Measurements from ENCODE around the gene TOP2A. TPM values are rescaled to one million over a fixed set of nuclear protein-coding genes. Genes with fewer than 3 reads are reported as not detected.

The TOP2A gene
- total RNA-seq, 1 experiment from 2014 or later = 141 TPM

DNA sequence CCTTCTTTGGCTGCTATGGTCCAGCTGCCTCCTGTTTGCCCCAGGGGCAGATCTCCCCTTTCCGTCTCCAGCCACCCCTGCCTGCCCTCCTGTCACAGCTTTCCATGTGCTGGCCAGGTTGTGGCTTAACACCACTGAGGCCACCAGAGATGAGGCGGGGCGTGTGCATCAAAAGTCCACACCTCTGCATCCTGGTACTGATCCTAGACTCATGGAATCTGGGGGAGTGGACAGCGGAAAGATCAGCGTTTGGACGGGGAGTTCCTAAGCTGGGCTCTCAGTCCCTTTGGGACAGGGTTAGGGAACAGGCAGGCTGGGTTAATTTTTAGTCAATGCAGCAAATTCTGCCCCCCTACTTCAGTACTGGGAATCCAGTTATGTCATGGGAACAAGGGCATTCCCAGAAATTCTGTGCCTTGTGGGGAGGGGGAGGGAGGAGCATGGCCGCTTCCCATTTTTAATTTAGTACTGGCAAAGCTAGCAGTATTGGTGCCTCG, 29.5 kb upstream of the TOP2A start:
- H3K4me3 ChIP-seq (replicated peaks in 1 of 2; ENCODE audit: low read depth in 1 of 2, low read length in 2 of 2) = no peak overlapping the region
- no peaks in the 10 kb centered on the region for H3K36me3 ChIP-seq (ENCODE audit: control insufficient read depth in 1 of 2, insufficient read depth in 2 of 2, low read length in 2 of 2)
- no peak for TF ChIP-seq JUND (IDR thresholded peaks at IDR 0.05)
- no peak for TF ChIP-seq POLR2AphosphoS5 (IDR thresholded peaks at IDR 0.05; ENCODE audit: low read depth, low read length)
- TF ChIP-seq, protein P1, sequence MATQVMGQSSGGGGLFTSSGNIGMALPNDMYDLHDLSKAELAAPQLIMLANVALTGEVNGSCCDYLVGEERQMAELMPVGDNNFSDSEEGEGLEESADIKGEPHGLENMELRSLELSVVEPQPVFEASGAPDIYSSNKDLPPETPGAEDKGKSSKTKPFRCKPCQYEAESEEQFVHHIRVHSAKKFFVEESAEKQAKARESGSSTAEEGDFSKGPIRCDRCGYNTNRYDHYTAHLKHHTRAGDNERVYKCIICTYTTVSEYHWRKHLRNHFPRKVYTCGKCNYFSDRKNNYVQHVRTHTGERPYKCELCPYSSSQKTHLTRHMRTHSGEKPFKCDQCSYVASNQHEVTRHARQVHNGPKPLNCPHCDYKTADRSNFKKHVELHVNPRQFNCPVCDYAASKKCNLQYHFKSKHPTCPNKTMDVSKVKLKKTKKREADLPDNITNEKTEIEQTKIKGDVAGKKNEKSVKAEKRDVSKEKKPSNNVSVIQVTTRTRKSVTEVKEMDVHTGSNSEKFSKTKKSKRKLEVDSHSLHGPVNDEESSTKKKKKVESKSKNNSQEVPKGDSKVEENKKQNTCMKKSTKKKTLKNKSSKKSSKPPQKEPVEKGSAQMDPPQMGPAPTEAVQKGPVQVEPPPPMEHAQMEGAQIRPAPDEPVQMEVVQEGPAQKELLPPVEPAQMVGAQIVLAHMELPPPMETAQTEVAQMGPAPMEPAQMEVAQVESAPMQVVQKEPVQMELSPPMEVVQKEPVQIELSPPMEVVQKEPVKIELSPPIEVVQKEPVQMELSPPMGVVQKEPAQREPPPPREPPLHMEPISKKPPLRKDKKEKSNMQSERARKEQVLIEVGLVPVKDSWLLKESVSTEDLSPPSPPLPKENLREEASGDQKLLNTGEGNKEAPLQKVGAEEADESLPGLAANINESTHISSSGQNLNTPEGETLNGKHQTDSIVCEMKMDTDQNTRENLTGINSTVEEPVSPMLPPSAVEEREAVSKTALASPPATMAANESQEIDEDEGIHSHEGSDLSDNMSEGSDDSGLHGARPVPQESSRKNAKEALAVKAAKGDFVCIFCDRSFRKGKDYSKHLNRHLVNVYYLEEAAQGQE (IDR thresholded peaks at IDR 0.05; ENCODE audit: low read depth) = no peak
- no peak for TF ChIP-seq CBX3 (IDR thresholded peaks at IDR 0.05; ENCODE audit: low read depth)
- TF ChIP-seq TCF7L2 (IDR thresholded peaks at IDR 0.05; ENCODE audit: borderline replicate concordance, extremely low read depth, insufficient read depth, insufficient read length) = no peak
- TF ChIP-seq EZH2phosphoT487 (IDR thresholded peaks at IDR 0.05; ENCODE audit: borderline replicate concordance) = no peak
- no peak for TF ChIP-seq CEBPB (IDR thresholded peaks at IDR 0.05; ENCODE audit: low read depth)
- TF ChIP-seq ATF3 (IDR thresholded peaks at IDR 0.05) = no peak
- no peak for TF ChIP-seq ZFX (IDR thresholded peaks at IDR 0.05)
- TF ChIP-seq FOSL1 (IDR thresholded peaks at IDR 0.05; ENCODE audit: low read depth) = no peak
- TF ChIP-seq SRF (IDR thresholded peaks at IDR 0.05; ENCODE audit: low read depth) = no peak
- no peak for TF ChIP-seq EZH2 (IDR thresholded peaks at IDR 0.05)
- no peak for TF ChIP-seq SIN3A (IDR thresholded peaks at IDR 0.05; ENCODE audit: low read depth)
- TF ChIP-seq EGR1 (IDR thresholded peaks at IDR 0.05; ENCODE audit: low read depth) = no peak
- CTCF ChIA-PET = interaction anchor here (1.0 to 2.6 kb wide), 5 partner anchors 9 to 87 kb away, joined by 3 to 7 read pairs (median 4); partner anchors contain the start of gene TOP2A
- H3K4me1 ChIP-seq (ENCODE audit: control insufficient read depth in 1 of 2, insufficient read depth in 2 of 2, low read length in 2 of 2) = peaks cover 0 to 8% of the 10 kb centered on the region in 2 experiments; a peak in 2 of 4 replicates
- no peak overlapping the region for H3K27ac ChIP-seq (ENCODE audit: low read depth, low read length)
- ATAC-seq = no peak
- POLR2A ChIA-PET = no interaction called here
- BruUV-seq (replicated peaks) = no TSS peak
- no peak overlapping the region for H3K9ac ChIP-seq (ENCODE audit: low read length)
- DNase-seq (ENCODE audit: low read depth, low spot score) = no peak
- no peaks in the 10 kb centered on the region for H3K79me2 ChIP-seq (ENCODE audit: insufficient read depth, low read length)
- intact Hi-C loops (cut with micrococcal nuclease) = no loop called here
- no peaks in the 10 kb centered on the region for H3K9me3 ChIP-seq (ENCODE audit: control insufficient read depth in 1 of 2, insufficient read depth in 1 of 2, low read depth in 1 of 2, low read length in 2 of 2)
- H3K4me2 ChIP-seq (ENCODE audit: low read length) = no peak overlapping the region
- H2AFZ ChIP-seq (ENCODE audit: low read depth, low read length, poor library complexity, severe bottlenecking) = no peak overlapping the region
- H3K9me2 ChIP-seq (ENCODE audit: insufficient read depth) = no peaks in the 10 kb centered on the region
- H4K20me1 ChIP-seq (ENCODE audit: insufficient read depth) = no peaks in the 10 kb centered on the region
- no peaks in the 10 kb centered on the region for H3K27me3 ChIP-seq (ENCODE audit: insufficient read depth, low read length)
- RAD21 ChIA-PET (ENCODE audit: low non-redundant PET in 1 of 2, low total read pairs in 2 of 2, uncharacterized antibody in 2 of 2, unreplicated experiment in 2 of 2) = interaction anchor here in 1 of 2 experiments (0.5 kb wide), 1 partner anchor 29 kb away, joined by 8 read pairs; no protein-coding TSS in a partner anchor
